Fibroblast of skin of right quadriceps (primary cell): ENCODE data around the gene LRRC25.
A peak's percentile ranks its signal among the peaks of the same experiment; 100 is the strongest.

Experiments
- DNase-seq: peaks from one replicate; pipeline ENCODE4 v3.0.0-alpha.2; 2013

LRRC25 gene

DNA sequence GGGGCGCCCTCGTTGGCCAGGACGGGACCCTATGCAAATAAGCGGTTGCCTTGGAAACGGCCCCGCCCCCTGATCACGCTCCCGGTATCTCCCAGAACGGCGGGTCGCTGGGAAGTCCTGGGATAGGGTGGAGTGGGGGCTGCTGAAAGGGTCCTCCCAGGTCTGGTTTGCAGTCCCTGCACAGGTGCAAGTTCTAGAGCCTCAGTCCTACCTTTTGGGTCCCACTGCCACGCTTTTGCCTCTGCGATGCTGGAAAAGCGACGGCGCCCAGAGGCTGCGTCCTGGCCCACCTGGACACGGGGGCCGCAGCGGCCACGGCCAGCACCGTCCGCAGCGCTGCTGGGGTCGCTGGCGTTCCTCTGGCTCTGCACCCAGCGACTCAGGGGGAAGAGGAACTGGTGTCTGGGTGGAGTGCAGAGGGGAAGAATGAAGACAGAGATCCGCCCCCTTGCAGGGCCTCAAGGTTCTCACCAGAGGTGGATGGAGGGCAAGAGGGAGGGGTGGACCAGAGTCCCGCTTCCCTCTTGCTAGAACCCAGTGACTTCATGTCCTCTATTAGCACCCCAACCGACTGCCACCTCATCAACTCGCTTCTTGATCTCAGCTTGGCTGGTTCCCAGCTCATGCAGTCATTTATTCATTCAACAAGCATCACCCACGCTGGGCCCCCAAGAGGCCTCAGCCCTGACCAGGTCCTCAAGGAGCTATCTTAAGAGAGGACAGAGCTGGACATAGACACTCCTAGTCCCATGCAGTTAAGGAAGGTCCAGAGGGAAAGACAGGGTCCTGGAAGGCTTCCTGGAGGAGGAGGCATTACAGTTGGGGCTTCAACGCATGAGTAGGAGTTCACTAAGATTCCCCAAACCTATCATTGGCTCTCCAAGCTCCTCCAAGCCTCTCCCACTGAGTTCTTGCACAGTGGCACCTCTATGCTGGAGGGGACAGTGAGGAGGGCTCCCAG lies at the start of gene LRRC25:
Gene LRRC25, minus strand, starts transcription at position 381 of the 961 bp plus-strand sequence. CDS start 659 bp downstream, outside the sequence.
- DNase-seq: no peak

GRCh38 chr19:18446811-18447359 lies 49.5 kb upstream of the LRRC25 start:
- no peak for DNase-seq

- no peak for DNase-seq
Observed at GRCh38 chr19:18446145-18446810, 48.9 kb upstream of the LRRC25 start.

GRCh38 chr19:18445262-18445948 lies 48.0 kb upstream of the LRRC25 start:
- no peak for DNase-seq

GRCh38 chr19:18444513-18444912 lies 47.1 kb upstream of the LRRC25 start:
- no peak for DNase-seq

GRCh38 chr19:18443831-18444230 lies 46.4 kb upstream of the LRRC25 start:
- no peak for DNase-seq

DNA sequence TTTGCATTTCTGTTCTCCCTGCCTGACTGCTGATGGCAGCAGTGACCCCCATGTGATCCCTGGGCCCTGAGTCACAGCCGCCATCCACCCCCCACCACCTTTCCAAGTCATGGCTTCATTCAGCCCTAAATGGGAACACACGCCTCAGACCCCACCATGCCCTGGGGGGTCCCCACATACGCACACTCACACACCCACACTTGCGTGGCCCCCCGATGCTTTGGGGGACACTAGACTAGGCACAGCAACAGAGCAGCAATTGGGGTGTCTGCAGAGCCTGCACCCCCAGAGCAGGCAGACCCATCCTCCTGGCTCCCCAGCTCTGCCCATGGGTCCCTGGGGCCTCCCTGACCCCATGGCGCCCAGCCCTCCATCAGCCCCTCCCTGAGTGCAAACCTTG lies 46.0 kb upstream of the LRRC25 start:
- no peak for DNase-seq

- DNase-seq: no peak
Observed at GRCh38 chr19:18442941-18443340, 45.5 kb upstream of the LRRC25 start.

DNA sequence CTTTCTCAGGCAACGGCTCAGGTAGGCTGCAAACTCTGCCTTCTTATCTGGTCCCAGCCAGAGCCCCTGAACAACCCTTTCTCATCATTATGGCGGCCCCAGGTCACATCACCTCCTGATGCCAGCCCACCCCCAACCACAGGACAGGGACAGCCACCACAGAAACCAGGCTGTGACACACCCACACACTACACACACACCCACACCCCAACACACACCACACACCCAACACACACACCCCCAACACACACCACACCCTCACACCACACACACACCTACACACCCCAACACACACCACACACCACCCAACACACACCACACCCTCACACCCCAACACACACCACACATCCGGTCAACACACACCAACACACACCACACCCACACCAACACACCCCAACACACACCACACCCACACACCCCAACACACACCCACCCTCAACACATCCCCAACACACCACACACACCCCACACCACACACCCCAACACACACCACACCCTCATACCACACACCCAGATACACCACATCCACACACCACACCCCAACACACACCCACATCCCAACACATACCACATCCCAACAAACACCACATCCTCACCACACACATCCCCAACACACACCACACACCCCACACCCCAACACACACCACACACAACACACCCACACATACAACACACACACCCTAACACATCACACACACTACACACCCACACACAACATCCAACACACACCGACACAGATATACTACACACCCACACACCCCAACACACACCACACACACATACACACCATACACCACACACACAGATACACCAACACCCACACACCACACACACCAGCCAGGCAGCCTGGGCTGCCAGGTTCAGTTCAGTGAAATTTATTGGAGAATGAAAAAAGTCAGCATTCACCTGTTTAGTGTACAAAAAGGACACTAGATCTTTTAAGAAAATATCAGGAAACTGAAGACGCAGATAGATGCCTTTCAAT lies 44.7 kb upstream of the LRRC25 start:
- DNase-seq: no peak

GRCh38 chr19:18440936-18441803 lies 43.7 kb upstream of the LRRC25 start:
- DNase-seq: no peak

DNA sequence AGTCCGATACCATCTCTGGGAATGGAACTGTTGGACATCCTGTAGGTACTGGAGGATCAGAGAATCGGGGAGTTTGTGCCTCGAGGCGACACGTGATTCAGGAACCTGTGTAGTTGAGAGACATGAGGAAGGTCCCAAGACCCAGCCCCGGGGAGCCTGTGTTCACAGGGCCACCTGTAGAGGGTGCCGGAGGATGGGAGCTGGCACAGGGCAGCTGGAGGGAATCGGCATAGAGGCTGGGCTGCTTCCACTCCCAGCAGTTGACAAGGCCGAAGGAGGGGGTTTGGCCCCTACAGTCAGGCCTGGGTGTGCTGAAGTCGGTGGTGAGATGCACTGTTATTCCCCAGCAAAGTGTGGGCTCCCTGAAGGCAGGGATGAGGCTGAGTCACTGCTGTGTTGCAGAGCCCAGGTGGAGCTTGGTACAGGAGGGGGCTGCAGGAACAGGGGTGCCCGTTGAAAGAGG lies 43.0 kb upstream of the LRRC25 start:
- no peak for DNase-seq

DNA sequence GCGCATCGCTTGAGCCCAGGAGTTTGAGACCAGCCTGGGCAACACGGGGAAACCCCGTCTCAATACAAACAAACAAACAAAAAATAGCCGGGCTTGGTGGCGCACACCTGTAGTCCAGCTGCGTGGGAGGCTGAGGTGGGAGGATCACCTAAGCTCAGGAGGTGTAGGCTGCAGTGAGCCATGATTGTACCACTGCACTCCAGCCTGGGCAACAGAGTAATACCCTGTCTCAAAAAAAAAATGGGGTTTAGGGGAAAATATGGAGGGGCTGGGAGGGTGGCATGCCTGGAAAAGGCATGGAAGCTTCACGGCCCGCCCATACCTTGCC lies 42.5 kb upstream of the LRRC25 start:
- DNase-seq: no peak

- DNase-seq: peak; percentile 78
Observed at GRCh38 chr19:18439025-18439909, 41.8 kb upstream of the LRRC25 start.

DNA sequence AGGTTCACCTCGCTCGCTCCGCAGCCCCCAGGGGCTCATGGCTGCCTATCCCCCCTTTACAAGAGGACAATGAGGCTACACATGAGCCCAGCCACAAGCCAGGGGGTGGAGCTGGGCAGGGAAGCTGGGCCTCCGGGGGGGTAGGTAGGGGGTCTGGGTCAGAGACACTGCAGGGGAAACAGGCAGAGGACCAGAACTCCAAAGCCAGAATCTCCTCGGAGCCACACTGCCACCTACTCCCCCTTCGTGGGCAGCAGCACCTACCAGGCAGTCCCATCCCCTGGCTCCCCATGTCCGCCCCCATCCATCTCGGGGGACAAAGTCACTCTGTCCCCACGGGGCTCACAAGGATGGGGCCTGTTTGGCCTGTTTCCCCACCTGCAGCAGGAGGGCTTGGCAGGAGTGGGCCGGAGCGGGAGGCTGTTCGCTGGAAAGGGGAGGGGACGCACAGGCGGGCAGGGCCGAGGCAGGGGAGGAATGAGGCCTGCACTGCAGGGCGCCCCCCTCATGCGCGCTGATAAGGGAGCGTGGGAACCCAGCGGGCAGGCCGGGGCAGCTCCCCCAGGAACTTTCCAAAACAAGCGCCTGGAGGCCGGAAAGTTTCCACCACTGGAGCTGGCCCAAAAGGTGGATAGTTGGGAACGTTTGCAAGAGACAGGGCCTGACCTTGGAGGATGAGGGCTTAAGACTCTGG lies 41.1 kb upstream of the LRRC25 start:
- DNase-seq: no peak

DNA sequence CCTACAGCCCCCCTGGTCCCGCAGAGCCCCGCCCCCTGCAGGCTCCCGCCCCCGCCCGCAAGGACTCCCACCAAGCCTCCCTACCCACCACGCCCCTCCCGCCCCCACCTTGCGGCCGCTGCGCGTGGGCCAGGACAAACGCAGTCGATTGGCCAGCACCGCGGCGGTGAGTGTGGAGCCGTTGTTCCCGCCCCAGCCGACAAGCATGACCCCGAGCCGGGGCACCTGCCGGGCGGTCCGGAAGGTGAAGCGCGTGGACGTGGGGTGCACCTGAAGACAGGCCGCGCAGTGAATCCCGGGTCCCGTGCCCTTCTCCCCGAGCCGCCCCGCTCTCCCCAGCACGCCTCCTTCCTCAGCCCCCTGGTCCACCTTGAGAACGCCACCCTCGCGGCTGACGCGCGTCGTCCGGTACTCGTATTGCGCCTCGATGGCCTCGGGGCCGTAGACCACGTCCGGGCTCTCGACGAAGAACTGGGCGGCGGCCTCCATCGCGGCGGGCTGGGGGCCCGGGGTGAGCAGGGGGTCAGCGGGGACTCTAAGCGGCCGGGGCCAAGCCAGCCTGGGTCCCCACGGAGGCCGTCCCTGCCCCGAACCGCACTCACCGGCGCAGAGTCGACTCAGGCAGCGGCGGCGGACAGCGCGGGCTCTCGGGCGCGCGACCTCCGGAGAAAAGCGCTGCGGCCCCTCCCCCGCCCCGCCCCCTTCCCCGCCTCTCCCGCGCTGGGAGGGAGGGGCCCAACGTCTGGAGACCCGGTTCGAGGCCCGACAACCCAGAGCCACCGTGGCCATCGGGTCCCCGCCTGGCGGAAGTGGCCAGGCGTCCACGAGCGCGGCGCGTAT lies 40.3 kb upstream of the LRRC25 start, which contains the start of gene ISYNA1:
Gene ISYNA1, minus strand, starts transcription at position 643 of the 840 bp plus-strand sequence. Its CDS starts 154 bp downstream, at position 489.
- no peak for DNase-seq

DNA sequence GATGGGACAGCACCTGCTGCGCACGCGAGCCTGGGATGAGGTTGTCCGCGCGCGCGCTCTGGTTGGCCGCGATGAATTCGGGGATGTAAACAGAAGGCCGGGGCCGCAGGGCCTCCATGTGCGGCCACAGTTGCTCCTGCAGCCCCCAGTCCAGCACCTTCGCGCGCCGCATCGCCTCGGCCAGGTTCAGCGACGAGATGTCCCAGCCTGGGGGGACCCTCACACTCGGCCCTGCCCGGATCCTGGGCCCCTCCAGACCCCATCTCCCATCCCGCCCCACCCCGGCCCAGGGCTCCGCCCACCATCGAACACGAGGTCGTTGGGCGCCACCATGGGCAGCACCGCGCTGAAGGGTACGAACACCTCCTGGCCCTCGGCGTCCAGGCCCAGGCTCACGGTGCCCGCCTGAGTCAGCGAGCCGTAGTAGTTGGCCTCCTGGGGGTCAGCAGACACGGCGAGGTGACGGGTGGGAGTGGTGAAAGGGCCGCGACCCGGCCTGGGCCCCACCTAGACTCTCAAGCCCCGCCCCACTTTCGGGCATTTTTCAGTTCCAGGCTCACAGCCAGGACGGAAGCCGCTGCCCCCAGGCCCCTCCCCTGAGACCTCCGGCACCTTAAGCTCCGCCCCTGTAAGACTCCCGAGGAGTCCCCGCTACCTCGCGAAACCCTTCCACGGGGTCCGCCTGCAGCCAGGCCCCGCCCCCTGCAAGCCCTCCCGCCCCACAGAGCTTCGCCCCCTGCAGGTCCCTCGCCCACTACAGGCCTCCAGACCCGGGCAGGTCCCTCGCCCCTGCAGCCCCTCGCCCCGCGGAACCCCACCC lies 39.5 kb upstream of the LRRC25 start:
- DNase-seq: peak; percentile 85
